NCI-H2196 treated with DMSO at 0.1 percent for 48 hours (cell line): ENCODE data around the gene PLCB1.

Experiments
- DNase-seq: peaks from one replicate; lab custom pipeline; 2025; ENCODE audit not compliant: unreplicated experiment; lab: John Stamatoyannopoulos, UW

Gene PLCB1

DNA sequence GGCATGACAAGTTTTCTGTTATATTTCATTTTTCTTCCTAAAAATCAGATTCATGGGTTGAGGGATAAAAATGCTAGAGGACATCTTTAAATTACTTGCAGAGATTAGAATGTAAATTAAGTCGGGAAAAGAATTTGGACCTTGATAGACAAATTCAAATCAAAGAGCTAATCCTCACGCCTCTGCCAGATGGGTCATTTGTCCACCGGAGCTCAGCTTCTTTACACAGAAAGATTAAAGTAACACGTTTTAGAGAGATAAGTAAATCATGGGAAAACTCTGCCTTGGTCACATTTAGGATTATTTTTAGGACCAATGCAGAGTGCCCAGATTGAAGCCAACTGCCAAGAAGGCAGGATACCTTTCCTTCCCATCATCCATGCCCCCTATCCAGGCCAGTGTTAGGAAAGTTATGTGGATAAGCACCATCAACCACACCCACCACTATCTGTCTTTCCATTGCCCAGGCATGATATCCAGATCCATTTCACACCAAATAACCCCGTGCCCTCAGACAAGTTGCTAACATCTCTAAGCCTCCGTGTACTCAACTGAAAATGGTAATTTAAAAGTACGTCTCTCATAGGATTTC is 539.4 kb downstream of the PLCB1 start:
- DNase-seq, result no peak

DNA sequence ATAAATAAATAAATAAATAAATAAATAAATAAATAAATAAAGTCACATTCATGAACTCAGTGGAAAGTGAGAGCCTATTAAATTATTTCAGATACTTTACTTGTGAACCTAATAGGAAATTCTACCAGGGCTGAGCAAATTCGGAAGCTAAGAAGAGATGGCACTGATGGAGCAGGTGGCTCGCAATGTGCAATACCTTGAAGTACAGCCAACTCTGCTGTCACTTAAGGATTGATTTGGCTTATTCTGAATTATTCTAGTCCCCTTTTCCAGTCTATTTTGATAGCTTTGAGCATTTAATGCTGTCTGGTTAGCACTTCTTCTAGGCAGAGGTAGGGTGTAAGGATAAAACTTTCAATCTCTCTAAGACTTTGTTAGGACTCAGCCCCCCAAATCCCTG is 541.0 kb downstream of the PLCB1 start:
- DNase-seq, result no peak

DNA sequence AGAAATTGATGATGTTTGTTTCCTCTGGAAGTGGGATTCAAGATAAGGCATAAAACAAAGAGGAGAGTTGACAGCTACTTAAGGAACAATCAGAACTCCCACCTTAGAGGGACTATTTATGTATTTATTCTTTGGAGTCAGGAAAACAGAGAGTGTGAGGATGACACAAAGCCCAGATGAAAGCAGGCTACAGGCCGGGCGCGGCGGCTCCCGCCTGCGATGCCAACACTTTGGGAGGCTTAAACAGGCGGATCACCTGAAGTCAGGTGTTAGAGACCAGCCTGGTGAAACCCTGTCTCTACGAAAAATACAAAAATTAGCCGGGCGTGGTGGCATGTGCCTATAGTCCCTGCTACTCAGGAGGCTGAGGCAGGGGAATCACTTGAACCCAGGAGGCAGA is 543.8 kb downstream of the PLCB1 start:
- DNase-seq, result no peak

DNA sequence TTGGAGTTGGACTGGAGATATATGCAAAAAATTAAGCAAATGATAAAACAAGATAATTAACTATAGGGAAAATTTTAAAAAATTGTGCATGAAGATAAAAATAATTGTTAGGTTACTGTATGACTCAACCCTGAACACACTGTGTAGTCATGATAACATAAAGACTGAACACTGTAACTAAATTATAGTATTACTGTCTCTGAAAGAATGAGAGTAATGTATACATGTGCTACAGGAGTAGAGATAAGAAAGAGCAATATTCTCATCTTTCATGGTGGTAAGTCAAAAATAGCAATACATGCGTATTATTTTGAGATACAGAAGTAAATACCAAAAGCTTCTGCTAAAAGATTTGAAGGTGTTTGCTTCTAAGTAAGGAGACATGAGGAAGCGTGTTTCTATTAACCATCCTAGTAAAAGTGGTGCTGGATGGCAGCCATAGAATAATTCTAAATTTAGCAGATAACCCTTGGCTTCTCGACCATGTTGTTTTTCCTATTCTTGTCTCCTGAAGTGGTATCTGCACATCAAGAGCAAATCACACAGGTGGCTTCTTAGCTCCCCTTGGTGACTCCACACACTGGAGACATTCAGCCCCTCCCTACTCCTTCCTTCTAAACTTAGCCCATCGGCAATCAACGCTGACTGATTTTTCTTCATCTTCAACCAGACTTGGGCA is 546.2 kb downstream of the PLCB1 start:
- no peak for DNase-seq

DNA sequence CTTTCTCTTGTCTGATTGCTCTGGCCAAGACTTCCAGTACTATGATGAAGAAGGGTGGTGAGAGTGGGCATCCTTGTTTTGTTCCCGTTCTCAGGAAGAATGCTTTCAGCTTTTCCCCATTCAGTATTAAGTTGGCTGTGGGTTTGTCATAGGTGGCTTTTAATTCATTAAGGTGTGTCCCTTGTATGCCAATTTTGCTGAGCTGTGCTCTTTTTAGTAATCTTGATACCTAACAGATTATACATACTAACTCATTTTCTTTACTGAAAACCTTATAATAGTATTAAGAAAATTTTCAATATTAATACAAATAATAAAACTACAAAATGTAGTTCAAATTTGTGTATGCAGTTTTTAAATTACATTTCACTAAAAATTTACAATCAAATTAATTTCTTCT is 557.3 kb downstream of the PLCB1 start:
- DNase-seq, result no peak

DNA sequence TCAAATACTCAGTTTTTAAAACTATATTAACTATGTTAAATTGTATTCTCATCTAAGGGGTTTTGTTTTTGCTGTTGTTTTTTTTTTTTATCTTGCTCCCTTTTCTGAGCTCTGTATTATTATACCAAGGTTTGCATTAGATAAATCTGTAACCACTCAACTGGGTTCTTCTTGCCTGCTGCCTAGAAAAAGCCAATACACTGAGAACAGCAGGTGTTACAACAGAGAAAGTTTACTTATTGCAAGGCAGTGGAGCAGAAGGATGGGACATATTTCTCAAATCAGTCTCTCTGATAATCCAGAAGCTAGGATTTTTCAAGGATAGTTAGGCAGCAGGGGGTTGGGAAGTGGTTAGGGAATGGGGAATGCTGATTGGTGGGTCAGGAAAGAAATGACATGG is 558.0 kb downstream of the PLCB1 start:
- DNase-seq, result no peak

DNA sequence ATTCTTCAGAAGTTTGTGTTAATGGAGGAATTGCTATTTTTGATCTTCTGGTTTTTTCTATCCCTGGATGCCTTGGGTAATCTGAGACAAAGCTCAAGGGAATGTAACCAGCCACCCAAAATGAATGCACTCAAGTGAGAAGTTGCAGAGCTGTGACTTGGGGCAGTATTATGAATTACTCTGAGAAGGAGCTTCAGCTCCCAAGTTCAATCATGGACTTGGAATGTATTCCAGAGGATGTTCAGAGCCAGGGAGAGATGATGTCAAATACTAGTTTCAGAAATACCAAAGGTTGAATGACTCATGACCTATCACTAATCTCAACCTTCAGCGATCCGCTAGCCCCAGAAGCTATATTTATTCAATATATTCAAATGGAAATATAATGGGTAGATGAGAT is 561.6 kb downstream of the PLCB1 start:
- no peak for DNase-seq

DNA sequence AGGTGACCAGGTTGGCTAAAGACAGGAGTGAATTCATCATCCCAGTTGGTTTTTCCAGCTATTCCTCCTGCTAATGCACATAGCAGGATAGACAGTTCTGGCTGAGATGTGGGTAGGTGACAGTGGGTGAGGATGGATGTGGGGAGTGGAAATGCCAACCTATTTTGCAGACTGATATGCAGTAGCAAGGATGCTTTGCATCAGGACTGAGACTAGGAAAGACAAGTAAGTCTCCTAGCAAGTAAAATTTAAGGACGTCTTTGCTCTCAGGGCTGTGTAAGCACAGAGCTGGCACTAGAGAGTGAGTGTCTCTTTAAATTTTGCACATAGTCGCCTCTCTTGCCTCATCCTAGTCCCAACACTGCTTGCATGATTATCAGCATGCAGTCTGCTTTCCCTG is 568.7 kb downstream of the PLCB1 start:
- DNase-seq, result no peak

DNA sequence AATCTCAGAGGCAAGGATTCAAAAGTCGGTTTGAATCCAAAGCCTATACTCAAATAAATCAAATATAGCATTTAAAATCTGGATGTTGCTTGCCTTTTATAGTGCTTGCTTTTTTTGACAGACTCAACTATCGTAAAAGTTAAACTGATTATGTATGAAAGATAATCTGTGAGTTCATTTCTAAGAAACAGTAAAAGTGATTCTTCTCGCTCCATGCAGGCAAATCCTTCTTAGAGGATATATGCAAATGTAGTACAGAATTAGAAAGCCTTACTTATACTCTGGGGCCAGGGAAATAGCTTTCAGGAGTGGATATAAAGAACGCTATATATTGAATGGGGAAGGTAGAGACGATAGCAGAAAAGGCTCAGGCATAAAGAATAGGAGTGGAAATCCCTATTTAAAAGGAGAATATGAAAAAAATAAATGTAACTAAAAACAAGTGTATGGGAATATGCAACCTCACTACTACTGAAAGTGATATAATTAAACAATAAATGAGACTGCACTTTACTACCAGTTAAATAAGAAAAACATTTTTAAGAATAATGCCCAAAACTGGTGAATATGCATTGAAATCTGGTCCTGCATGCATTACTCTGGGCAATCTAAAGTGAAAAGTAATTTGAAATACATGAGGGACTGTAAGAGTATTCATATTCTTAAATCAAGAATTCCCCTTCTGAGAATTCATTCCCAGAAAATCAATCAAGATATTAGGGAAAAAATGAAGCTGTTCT is 575.1 kb downstream of the PLCB1 start:
- DNase-seq, result no peak

DNA sequence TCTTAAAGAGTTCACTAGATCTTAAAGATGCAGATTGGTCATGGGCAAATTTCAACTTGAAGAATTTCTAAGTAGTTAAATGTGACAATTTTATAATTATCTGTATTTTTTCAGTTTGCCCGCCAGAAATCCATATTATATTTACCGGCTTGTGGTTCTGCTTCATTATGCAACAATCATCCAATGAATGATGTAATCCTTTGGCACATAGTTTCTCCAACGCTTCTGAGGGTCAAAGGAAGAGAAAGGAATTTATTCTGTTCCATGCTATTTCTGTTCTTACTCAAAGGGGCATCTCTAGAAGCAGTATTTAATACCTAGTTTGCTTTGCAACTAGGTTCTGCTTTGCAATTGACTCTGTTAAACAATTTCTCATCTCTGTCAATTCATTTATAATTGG is 577.6 kb downstream of the PLCB1 start:
- no peak for DNase-seq

DNA sequence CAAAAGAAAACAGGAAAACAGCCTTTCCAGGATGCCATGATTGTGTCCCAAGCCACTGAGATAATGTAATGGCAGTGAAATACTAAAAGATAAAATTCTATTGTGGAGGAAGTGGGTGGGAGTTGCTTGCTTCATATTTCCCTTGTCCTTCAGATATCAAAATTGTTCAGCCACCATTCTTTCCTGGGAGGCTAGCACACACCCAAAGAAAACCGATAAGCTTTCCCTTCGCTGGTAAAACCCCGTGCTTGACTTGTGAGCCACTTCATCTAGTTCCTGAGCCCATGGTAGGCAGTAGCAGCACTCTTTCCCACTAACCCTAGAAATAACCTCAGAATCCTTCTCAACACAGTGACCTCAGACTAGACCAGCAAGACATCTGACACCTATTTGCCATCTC is 579.4 kb downstream of the PLCB1 start:
- no peak for DNase-seq

DNA sequence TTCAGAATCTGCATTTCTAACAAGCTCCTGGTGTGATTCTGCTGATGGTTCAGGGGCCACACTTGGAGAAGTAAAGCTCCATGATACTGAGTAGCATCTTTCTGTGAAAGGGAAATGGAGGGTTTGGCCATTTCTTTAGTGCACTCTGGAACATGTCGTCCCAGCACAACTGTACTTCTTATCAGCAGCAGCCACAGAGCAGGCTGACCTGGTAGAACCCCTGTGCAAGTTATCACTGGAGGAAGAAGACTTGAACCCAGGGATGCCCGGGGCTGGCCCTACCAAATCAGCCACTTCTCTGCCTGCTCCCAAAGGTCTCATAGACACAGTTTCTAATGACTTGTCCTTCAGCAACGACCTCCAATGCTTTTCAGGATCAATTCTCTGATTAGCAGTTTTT is 582.1 kb downstream of the PLCB1 start:
- DNase-seq, result no peak

DNA sequence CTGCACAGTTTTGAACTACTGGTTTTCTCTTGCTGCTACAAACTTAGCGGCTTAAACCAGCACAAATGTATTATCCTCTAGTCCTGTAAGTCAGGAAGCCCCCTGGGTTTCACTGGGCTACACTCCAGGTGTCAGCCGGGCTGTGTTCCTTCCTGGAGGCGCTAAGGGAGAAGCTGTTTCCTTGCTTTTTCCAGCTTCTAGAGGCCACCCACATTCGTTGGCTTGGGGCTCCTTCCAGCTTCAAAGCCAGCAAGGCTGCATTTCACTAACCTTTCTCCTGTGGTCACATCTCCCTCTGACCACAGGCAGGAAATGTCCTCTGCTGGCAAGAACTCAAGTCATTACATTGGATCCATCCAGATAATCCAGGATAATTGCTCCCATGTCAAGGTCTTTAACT is 586.2 kb downstream of the PLCB1 start:
- no peak for DNase-seq

DNA sequence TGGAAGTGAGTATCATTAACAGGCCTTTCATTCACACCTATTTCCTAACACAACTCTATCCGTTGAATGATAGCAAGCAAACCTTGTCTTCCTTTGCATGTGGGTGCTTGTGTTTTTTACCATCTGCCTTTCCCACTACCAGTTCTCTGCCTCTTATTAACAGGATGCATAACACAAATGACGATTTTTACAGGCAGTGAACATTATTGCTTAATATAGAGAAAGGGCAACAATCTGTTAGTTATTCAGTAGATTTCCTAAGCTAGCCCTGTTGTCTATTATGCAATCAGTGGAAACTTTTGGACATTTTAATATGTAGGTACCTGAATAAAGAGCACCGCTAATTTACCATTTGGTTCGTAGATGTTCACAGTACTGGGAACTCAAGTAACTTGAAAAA is 588.0 kb downstream of the PLCB1 start:
- no peak for DNase-seq

DNA sequence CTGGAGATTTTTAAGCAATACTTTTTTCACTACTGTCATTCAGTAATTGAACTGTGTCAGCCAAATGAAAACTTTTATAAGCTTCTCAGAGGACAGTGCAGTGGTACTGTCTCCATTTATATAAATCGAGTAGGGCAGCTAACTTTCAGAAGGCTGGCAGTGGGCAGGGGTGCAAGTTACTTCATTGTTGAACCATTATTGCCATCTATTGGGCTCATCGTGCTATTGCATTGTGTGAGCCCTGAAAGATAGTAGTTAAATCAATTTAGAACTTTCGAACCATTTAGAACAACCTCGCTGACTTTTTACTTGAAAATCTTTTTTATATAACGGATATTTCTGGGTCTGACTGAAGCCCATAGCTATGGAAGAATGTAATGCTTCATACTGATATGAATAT is 589.0 kb downstream of the PLCB1 start:
- DNase-seq, result peak; percentile 34

DNA sequence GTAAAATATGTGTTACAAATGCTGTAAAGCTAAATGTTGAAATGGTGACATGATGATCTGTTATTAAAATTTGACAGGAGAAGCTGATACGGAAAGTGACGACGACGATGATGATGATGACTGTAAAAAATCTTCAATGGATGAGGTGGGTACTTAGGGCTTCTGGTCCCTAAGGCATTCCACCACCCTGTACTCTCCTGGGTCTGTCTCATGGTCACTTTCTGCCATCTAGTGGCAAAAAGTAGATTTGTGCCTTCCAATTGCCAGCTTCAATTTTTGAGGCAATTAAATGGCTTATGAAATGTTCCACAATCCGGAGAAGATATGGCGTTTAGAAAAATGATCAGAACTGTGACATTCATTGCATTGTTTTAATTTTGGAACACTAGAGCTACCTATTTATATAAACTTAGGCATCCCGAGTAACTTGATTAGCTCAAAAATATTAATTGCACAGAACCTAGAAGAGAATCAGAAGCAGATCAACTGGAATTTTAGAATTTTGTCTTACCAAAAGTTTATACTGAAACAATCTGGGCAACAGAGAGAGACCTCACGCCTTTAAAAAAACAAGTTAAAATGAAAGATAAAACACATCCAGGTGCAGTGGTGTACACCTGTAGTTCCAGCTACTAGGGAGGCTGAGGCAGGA is 590.3 kb downstream of the PLCB1 start:
- DNase-seq, result peak; percentile 51

DNA sequence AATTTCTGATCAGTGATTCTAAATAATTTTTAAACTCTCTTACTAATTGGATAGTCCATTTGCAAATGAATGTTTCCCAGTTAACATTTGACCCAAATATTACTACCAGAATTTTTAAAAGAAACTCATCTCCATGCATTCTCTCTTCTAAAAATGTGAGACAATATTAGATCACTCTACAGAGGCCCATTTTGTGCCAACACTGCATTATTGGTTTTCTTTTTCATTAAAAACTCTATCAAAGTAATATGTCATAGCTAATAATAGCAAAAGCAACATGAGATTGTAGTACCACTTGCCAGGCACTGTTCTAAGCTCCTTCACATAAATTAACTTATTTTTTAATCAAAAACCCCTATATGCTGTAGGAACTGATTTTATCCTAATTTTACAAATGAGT is 591.2 kb downstream of the PLCB1 start:
- no peak for DNase-seq

DNA sequence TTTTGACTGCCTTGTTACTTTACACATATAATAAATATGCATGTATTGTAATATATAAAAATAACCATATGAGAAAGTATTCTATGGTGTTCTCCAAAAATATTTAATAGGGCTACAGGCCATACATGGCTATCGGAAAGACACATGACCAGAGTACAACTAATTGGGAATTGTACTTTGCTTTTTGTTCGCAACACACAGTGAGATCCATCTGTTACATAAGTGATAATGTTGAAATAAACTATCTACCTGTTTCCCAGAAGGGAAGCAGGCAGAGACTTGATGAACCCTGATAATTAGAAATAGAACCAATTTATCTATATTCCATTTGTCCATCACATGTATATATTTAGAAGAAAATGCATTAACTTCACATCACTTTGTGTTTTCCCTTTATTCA is 592.8 kb downstream of the PLCB1 start:
- DNase-seq, result no peak

DNA sequence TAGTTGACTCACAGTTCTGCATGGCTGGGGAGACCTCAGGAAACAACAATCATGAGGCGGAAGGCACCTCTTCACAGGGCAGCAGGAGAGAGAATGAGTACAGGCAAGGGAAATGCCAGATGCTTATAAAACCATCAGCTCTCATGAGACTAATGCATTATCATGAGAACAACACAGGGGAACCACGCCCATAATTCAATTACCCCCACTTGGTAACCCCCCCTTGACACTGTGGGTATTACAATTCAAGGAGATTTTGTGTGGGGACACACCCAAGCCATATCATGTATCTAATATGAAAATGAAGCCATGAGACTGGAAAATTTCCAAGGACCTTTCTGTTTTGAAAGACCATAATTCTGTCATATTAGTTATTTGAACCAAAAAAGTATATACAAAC is 594.4 kb downstream of the PLCB1 start:
- DNase-seq, result no peak

DNA sequence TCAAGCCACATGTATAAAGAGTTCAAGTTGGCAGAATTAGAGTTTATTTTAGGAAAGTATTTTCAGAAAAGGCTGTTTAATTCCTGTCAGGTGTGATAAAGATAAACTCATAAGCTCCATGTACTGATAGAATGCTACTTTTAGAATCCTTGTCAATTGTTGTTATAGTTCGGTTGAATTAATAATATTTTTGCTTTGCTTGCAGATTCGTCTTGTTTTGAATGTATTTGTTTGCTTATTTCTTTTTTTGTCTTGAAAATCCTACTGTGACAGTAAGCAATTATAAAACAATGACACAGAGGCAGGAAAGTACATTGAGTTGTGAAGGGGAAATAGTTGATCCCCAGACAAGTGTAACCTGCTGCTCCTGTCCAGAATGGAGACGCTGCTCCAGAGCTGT is 602.9 kb downstream of the PLCB1 start:
- no peak for DNase-seq

DNA sequence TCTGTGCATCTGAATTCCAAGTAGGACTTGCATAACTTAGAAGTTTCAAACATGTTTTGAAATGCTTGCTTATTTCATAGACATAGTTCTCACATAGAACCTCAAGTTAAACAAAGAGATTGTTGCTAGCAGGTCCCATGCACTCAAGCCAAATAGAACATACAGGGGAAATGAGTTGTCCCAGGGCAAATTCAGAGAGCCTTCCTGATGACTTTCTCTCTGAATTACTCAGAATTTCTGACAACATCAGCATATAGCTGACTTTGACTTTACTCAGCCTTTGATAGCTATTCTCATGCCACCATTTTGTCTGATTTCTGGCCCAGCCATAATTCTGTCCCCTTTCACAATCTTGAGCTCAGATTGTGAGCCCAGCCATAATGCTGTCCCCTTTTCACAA is 603.6 kb downstream of the PLCB1 start:
- DNase-seq, result no peak

DNA sequence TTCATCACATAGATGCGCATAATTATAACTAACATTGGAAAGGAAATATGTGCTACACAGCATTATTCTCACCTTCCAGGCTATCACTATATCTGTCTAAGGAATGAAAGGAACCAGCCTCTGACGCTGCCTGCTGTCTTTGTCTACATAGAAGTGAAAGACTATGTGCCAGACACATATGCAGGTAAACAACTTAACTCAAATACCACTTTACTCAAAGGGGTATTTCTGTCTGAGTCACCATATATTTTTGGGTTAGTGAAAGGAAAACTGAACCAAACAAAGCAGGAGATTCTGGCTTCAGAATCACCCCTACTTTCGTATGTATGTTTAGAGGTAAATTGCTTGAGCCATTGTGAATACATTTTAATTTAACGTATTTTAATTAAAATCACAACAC is 608.2 kb downstream of the PLCB1 start:
- DNase-seq, result no peak
